Measurements from ENCODE around the gene NDST4. TPM values are rescaled to one million over a fixed set of nuclear protein-coding genes. Genes with fewer than 3 reads are reported as not detected.

The NDST4 gene
- total and polyA plus RNA-seq, 12 donors: 0.07 TPM; not detected in 11

- no peaks in the 10 kb centered on the region for H3K4me1 ChIP-seq
- H3K27ac ChIP-seq: no peak overlapping the region
- 31 to 51% methylated on average over 2 of the region's 2 CpGs for WGBS, 2 donors
- H3K4me3 ChIP-seq: no peak overlapping the region
- no peaks in the 10 kb centered on the region for H3K9me3 ChIP-seq
- H3K27me3 ChIP-seq: no peaks in the 10 kb centered on the region
- ATAC-seq (no peak), DNase-seq (no peak)
- H3K36me3 ChIP-seq: no peaks in the 10 kb centered on the region
- intact Hi-C loops (cut with DNase I): no loop called here
- no peak for TF ChIP-seq CTCF (IDR thresholded peaks at IDR 0.05)
These were observed 14.6 kb upstream of the NDST4 start for GRCh38 chr4:115128037-115128436.

GRCh38 chr4:115126491-115126890 is 13.1 kb upstream of the NDST4 start:
- Histone ChIP-seq H3K4me3 (no peak overlapping the region), H3K4me1 (no peaks in the 10 kb centered on the region), H3K27me3 (no peaks in the 10 kb centered on the region), H3K9me3 (no peaks in the 10 kb centered on the region), H3K27ac (no peak overlapping the region), H3K36me3 (no peaks in the 10 kb centered on the region)
- DNase-seq (no peak), ATAC-seq (no peak)
- intact Hi-C loops (cut with DNase I): no loop called here
- 53 to 62% methylated on average over 2 of the region's 2 CpGs for WGBS, 2 donors
- TF ChIP-seq CTCF (IDR thresholded peaks at IDR 0.05): no peak

- no peaks in the 10 kb centered on the region for H3K9me3 ChIP-seq
- no peaks in the 10 kb centered on the region for H3K4me1 ChIP-seq
- WGBS, 2 donors: 44 to 45% methylated on average over 2 of the region's 2 CpGs
- DNase-seq (no peak), ATAC-seq (no peak)
- H3K27ac ChIP-seq: no peak overlapping the region
- no peaks in the 10 kb centered on the region for H3K36me3 ChIP-seq
- no peak for TF ChIP-seq CTCF (IDR thresholded peaks at IDR 0.05)
- intact Hi-C loops (cut with DNase I): no loop called here
- H3K4me3 ChIP-seq: no peak overlapping the region
- H3K27me3 ChIP-seq: no peaks in the 10 kb centered on the region
These were observed 8.1 kb upstream of the NDST4 start for GRCh38 chr4:115121351-115122043.

GRCh38 chr4:115119804-115120352 is 6.5 kb upstream of the NDST4 start:
- Histone ChIP-seq H3K4me3 (no peak overlapping the region), H3K27me3 (no peaks in the 10 kb centered on the region), H3K4me1 (no peaks in the 10 kb centered on the region), H3K9me3 (no peaks in the 10 kb centered on the region), H3K27ac (no peak overlapping the region), H3K36me3 (no peaks in the 10 kb centered on the region)
- TF ChIP-seq CTCF (IDR thresholded peaks at IDR 0.05): no peak
- 75 to 91% methylated on average over 1 of the region's 1 CpG for WGBS, 2 donors
- intact Hi-C loops (cut with DNase I): no loop called here
- ATAC-seq (no peak), DNase-seq (no peak)
